Peyer's patch (tissue), 4 donors: ENCODE results near the gene ACTL8. TPM values are rescaled to one million over a fixed set of nuclear protein-coding genes. Genes with fewer than 3 reads are reported as not detected.

ENCODE experiments used
- DNase-seq, 3 donors: peaks; one replicate each; pipeline ENCODE4 v3.0.0-alpha.2; 2017 to 2019
- H3K27ac ChIP-seq, 4 donors: fragments of 200-600 bp; sonication (generic); one replicate each; pipeline ENCODE4 v1.5.1; 2016 to 2019
- H3K27me3 ChIP-seq, 2 donors: fragments of 200-600 bp; sonication (generic); one replicate each; pipeline ENCODE4 v1.5.1; 2019
- H3K36me3 ChIP-seq, 3 donors: fragments of 200-600 bp; sonication (generic); one replicate each; pipeline ENCODE4 v1.5.1; 2016 to 2019
- H3K4me1 ChIP-seq, 4 donors: fragments of 200-600 bp; sonication (generic); one replicate each; pipeline ENCODE4 v1.5.1; 2016 to 2019
- H3K4me3 ChIP-seq, 4 donors: fragments of 200-600 bp; sonication (generic); 1 replicate in 3 of 4; 2 replicates in 1 of 4; pipeline ENCODE4 v1.5.1; 2016 to 2019; ENCODE audit warnings: mild to moderate bottlenecking in 1 of 4
- H3K9me3 ChIP-seq, 4 donors: fragments of 200-600 bp; sonication (generic); one replicate each; pipeline ENCODE4 v1.5.1; 2016 to 2019; ENCODE audit warnings: mild to moderate bottlenecking in 1 of 4
- POLR2A ChIP-seq, 2 donors: fragments of 450-650 bp; IDR thresholded peaks; one replicate each; pipeline ENCODE4 v1.5.1; 2017; ENCODE audit warnings: antibody characterized with exemption in 2 of 2, mild to moderate bottlenecking in 2 of 2, moderate library complexity in 2 of 2
- total RNA-seq, 4 donors: library from RNA; depleted of rRNA; stranded (reverse); fragments of >200 nt; gene quantifications; one replicate each; pipeline ENCODE4 v1.1.0, GENCODE V29; 2016
- TF ChIP-seq, protein P1 (sequence below), 6 experiments: fragments of 450-650 bp in 4 of 6; fragments of 200-600 bp in 2 of 6; sonication (generic) in 1 of 6; IDR thresholded peaks; one replicate each; pipeline ENCODE4 v1.5.1; 2017 to 2019; ENCODE audit warnings: antibody characterized with exemption in 6 of 6, mild to moderate bottlenecking in 3 of 6, moderate library complexity in 1 of 6

ACTL8 gene
- total RNA-seq, 4 donors from 2014 or later, result not detected

GRCh38 chr1:17795836-17796645, 40.9 kb downstream of the ACTL8 start:
- Histone ChIP-seq H3K36me3 (no peaks in the 10 kb centered on the region), H3K4me1 (peaks cover 0 to 11% (median 0%) of the 10 kb centered on the region in 4 donors), H3K27ac (no peak overlapping the region), H3K27me3 (no peaks in the 10 kb centered on the region), H3K4me3 (no peak overlapping the region), H3K9me3 (no peaks in the 10 kb centered on the region)
- TF ChIP-seq POLR2A (IDR thresholded peaks at IDR 0.05), result no peak
- TF ChIP-seq, protein P1, sequence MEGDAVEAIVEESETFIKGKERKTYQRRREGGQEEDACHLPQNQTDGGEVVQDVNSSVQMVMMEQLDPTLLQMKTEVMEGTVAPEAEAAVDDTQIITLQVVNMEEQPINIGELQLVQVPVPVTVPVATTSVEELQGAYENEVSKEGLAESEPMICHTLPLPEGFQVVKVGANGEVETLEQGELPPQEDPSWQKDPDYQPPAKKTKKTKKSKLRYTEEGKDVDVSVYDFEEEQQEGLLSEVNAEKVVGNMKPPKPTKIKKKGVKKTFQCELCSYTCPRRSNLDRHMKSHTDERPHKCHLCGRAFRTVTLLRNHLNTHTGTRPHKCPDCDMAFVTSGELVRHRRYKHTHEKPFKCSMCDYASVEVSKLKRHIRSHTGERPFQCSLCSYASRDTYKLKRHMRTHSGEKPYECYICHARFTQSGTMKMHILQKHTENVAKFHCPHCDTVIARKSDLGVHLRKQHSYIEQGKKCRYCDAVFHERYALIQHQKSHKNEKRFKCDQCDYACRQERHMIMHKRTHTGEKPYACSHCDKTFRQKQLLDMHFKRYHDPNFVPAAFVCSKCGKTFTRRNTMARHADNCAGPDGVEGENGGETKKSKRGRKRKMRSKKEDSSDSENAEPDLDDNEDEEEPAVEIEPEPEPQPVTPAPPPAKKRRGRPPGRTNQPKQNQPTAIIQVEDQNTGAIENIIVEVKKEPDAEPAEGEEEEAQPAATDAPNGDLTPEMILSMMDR (IDR thresholded peaks at IDR 0.05), result no peak
- no peak for DNase-seq

DNA sequence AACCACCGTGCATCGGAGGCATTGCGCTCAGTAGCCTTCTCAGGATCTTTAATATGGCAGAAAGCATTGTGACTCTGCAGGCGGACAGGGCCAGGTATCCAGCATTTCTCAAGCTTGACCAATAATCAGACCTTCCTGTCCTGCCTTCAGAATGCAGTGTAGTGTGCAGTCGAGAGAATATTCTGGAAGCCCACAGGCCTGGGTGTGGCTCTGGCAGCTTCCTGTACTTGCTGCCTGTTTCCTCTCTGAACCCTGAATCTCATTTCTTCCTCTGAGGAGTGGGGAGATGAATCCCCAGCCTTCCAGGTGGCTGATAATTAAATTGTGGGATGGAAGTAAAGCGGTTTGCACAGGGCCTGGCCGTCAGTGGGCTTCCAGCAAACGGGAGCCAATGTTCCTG, 42.3 kb downstream of the ACTL8 start:
- Histone ChIP-seq H3K4me3 (no peak overlapping the region), H3K36me3 (no peaks in the 10 kb centered on the region), H3K27me3 (no peaks in the 10 kb centered on the region), H3K9me3 (no peaks in the 10 kb centered on the region), H3K27ac (no peak overlapping the region), H3K4me1 (peaks cover 0 to 11% (median 0%) of the 10 kb centered on the region in 4 donors)
- no peak for DNase-seq
- TF ChIP-seq, protein P1 (IDR thresholded peaks at IDR 0.05), result no peak
- TF ChIP-seq POLR2A (IDR thresholded peaks at IDR 0.05), result no peak

DNA sequence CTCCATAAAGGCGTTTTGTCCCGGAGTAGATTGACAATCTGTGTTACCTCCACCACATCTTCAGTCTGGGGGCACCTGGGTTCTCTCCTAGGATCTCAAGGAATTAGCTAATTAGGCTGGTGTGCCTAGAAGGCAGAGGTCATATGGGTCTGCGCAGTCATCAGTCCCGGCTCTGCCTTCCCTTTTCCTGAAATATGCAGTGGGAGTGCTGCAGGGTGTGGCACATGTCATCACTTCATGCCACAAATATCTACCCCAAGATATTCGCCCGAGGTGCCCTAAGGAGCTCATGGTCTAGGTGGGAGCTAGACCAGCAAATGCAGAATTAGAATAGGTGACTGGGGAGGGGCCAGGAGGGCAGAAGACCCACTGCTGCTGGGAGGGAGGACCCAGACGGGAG, 42.9 kb downstream of the ACTL8 start:
- Histone ChIP-seq H3K27me3 (no peaks in the 10 kb centered on the region), H3K9me3 (no peaks in the 10 kb centered on the region), H3K27ac (no peak overlapping the region), H3K4me3 (no peak overlapping the region), H3K36me3 (no peaks in the 10 kb centered on the region), H3K4me1 (peaks cover 0 to 11% (median 0%) of the 10 kb centered on the region in 4 donors)
- TF ChIP-seq, protein P1 (IDR thresholded peaks at IDR 0.05), result no peak
- no peak for TF ChIP-seq POLR2A (IDR thresholded peaks at IDR 0.05)
- no peak for DNase-seq

GRCh38 chr1:17798799-17799382, 43.8 kb downstream of the ACTL8 start:
- H3K4me1 ChIP-seq, result peaks cover 0 to 11% (median 0%) of the 10 kb centered on the region in 4 donors
- no peak overlapping the region for H3K4me3 ChIP-seq
- no peak for DNase-seq

DNA sequence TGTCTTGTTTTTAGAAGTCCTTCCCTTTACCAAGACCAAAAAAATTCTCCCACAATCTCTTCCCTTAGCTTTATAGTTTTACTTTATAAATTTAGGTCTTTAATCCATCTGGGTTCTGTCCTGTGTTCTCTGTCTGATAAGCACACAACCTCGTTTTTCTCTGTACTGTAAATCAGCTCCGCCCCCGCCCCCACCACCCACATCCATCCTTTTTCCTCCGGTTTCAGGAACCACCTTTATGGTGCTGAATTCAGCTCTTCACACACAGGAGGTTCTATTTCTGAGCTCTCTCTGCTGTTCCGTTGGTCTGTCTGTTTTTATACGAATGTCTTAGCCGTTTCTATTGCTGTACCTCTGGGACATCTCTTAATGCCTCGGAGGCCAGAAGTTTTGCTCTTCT, 44.5 kb downstream of the ACTL8 start:
- peaks cover 0 to 11% (median 0%) of the 10 kb centered on the region in 4 donors for H3K4me1 ChIP-seq
- H3K27ac ChIP-seq, result no peak overlapping the region
- DNase-seq, result no peak

More at GRCh38 chr1:17798799-17799382, 43.8 kb downstream of the ACTL8 start:
- H3K36me3 ChIP-seq, result no peaks in the 10 kb centered on the region
- TF ChIP-seq, protein P1 (IDR thresholded peaks at IDR 0.05), result no peak
- TF ChIP-seq POLR2A (IDR thresholded peaks at IDR 0.05), result no peak
- no peaks in the 10 kb centered on the region for H3K9me3 ChIP-seq
- no peak overlapping the region for H3K27ac ChIP-seq
- H3K27me3 ChIP-seq, result no peaks in the 10 kb centered on the region

More for the DNA sequence above, 44.5 kb downstream of the ACTL8 start:
- TF ChIP-seq, protein P1 (IDR thresholded peaks at IDR 0.05), result no peak
- TF ChIP-seq POLR2A (IDR thresholded peaks at IDR 0.05), result no peak
- Histone ChIP-seq H3K9me3 (no peaks in the 10 kb centered on the region), H3K27me3 (no peaks in the 10 kb centered on the region), H3K4me3 (no peak overlapping the region), H3K36me3 (no peaks in the 10 kb centered on the region)
